Measurements from ENCODE around the gene MTA2.
"Not testable (repeated sequence)": the region's sequence is repeated elsewhere in the genome, so short reads cannot be mapped to it uniquely, and the experiment has no call there.

The MTA2 gene

GRCh38 chr11:62644220-62644619, 42.6 kb upstream of the MTA2 start:
- peaks cover 4 to 32% (median 26%) of the 10 kb centered on the region in 5 donors for H3K4me1 ChIP-seq (ENCODE audit: control insufficient read depth in 5 of 5, insufficient read depth in 5 of 5, low read length in 5 of 5)
- peaks cover 0 to 41% (median 30%) of the 10 kb centered on the region in 5 donors for H3K36me3 ChIP-seq (ENCODE audit: control insufficient read depth in 5 of 5, insufficient read depth in 5 of 5, low read length in 5 of 5)
- H3K9ac ChIP-seq (ENCODE audit: low read length in 5 of 5) = peak overlapping the region in 2 of 5 donors; percentile 21 to 25
- H3K4me3 ChIP-seq (ENCODE audit: low read depth in 1 of 5, low read length in 5 of 5) = no peak overlapping the region
- H3K27me3 ChIP-seq (ENCODE audit: control insufficient read depth in 5 of 5, insufficient read depth in 4 of 5, low read length in 5 of 5) = no peaks in the 10 kb centered on the region
- H3K9me3 ChIP-seq (ENCODE audit: control insufficient read depth in 5 of 5, low read length in 5 of 5) = no peaks in the 10 kb centered on the region
- H3K27ac ChIP-seq (ENCODE audit: low read depth, low read length) = peak overlapping the region; percentile 16

GRCh38 chr11:62632492-62632891, 30.8 kb upstream of the MTA2 start:
- Histone ChIP-seq H3K36me3 (ENCODE audit: control insufficient read depth in 5 of 5, insufficient read depth in 5 of 5, low read length in 5 of 5) (peaks cover 2 to 84% (median 80%) of the 10 kb centered on the region in 5 donors), H3K27me3 (ENCODE audit: control insufficient read depth in 5 of 5, insufficient read depth in 4 of 5, low read length in 5 of 5) (no peaks in the 10 kb centered on the region), H3K9ac (ENCODE audit: low read length in 5 of 5) (no peak overlapping the region), H3K9me3 (ENCODE audit: control insufficient read depth in 5 of 5, low read length in 5 of 5) (no peaks in the 10 kb centered on the region), H3K4me3 (ENCODE audit: low read depth in 1 of 5, low read length in 5 of 5) (no peak overlapping the region), H3K4me1 (ENCODE audit: control insufficient read depth in 5 of 5, insufficient read depth in 5 of 5, low read length in 5 of 5) (no peaks in the 10 kb centered on the region), H3K27ac (ENCODE audit: low read depth, low read length) (no peak overlapping the region)

- Histone ChIP-seq H3K9ac (ENCODE audit: low read length in 5 of 5) (no peak overlapping the region), H3K27me3 (ENCODE audit: control insufficient read depth in 5 of 5, insufficient read depth in 4 of 5, low read length in 5 of 5) (no peaks in the 10 kb centered on the region), H3K27ac (ENCODE audit: low read depth, low read length) (no peak overlapping the region), H3K9me3 (ENCODE audit: control insufficient read depth in 5 of 5, low read length in 5 of 5) (no peaks in the 10 kb centered on the region), H3K36me3 (ENCODE audit: control insufficient read depth in 5 of 5, insufficient read depth in 5 of 5, low read length in 5 of 5) (peaks cover 0 to 81% (median 73%) of the 10 kb centered on the region in 5 donors), H3K4me3 (ENCODE audit: low read depth in 1 of 5, low read length in 5 of 5) (no peak overlapping the region), H3K4me1 (ENCODE audit: control insufficient read depth in 5 of 5, insufficient read depth in 5 of 5, low read length in 5 of 5) (peaks cover 0 to 6% (median 2%) of the 10 kb centered on the region in 5 donors)
Observed at GRCh38 chr11:62627713-62628112, 26.0 kb upstream of the MTA2 start.

GRCh38 chr11:62622476-62623089, 20.9 kb upstream of the MTA2 start:
- Histone ChIP-seq H3K36me3 (ENCODE audit: control insufficient read depth in 5 of 5, insufficient read depth in 5 of 5, low read length in 5 of 5) (peaks cover 0 to 31% (median 27%) of the 10 kb centered on the region in 5 donors), H3K27me3 (ENCODE audit: control insufficient read depth in 5 of 5, insufficient read depth in 4 of 5, low read length in 5 of 5) (no peaks in the 10 kb centered on the region), H3K27ac (ENCODE audit: low read depth, low read length) (peak overlapping the region; percentile 95), H3K9ac (ENCODE audit: low read length in 5 of 5) (peak overlapping the region; percentile 35 to 84 (median 71)), H3K4me3 (ENCODE audit: low read depth in 1 of 5, low read length in 5 of 5) (peak overlapping the region; percentile 64 to 92 (median 86)), H3K9me3 (ENCODE audit: control insufficient read depth in 5 of 5, low read length in 5 of 5) (no peaks in the 10 kb centered on the region), H3K4me1 (ENCODE audit: control insufficient read depth in 5 of 5, insufficient read depth in 5 of 5, low read length in 5 of 5) (peaks cover 8 to 26% (median 23%) of the 10 kb centered on the region in 5 donors)

GRCh38 chr11:62621567-62622470, 20.2 kb upstream of the MTA2 start, which contains the start of gene B3GAT3:
Gene B3GAT3, minus strand, starts transcription at chr11:62621986. Its CDS starts 39 bp downstream, at chr11:62621947.
- H3K4me1 ChIP-seq (ENCODE audit: control insufficient read depth in 5 of 5, insufficient read depth in 5 of 5, low read length in 5 of 5) = peaks cover 8 to 26% (median 23%) of the 10 kb centered on the region in 5 donors
- no peaks in the 10 kb centered on the region for H3K27me3 ChIP-seq (ENCODE audit: control insufficient read depth in 5 of 5, insufficient read depth in 4 of 5, low read length in 5 of 5)
- no peaks in the 10 kb centered on the region for H3K9me3 ChIP-seq (ENCODE audit: control insufficient read depth in 5 of 5, low read length in 5 of 5)
- peak within 1 kb of the TSS; percentile 83 to 97 (median 87) for H3K9ac ChIP-seq (ENCODE audit: low read length in 5 of 5)
- peaks cover 0 to 30% (median 25%) of the 10 kb centered on the region in 5 donors for H3K36me3 ChIP-seq (ENCODE audit: control insufficient read depth in 5 of 5, insufficient read depth in 5 of 5, low read length in 5 of 5)
- peak within 1 kb of the TSS; percentile 95 for H3K27ac ChIP-seq (ENCODE audit: low read depth, low read length)
- H3K4me3 ChIP-seq (ENCODE audit: low read depth in 1 of 5, low read length in 5 of 5) = peak within 1 kb of the TSS; percentile 67 to 92 (median 90)

GRCh38 chr11:62621027-62621566, 19.4 kb upstream of the MTA2 start:
- Histone ChIP-seq H3K4me1 (ENCODE audit: control insufficient read depth in 5 of 5, insufficient read depth in 5 of 5, low read length in 5 of 5) (peaks cover 8 to 26% (median 23%) of the 10 kb centered on the region in 5 donors), H3K36me3 (ENCODE audit: control insufficient read depth in 5 of 5, insufficient read depth in 5 of 5, low read length in 5 of 5) (peaks cover 0 to 30% (median 25%) of the 10 kb centered on the region in 5 donors), H3K27ac (ENCODE audit: low read depth, low read length) (peak overlapping the region; percentile 95), H3K4me3 (ENCODE audit: low read depth in 1 of 5, low read length in 5 of 5) (peak overlapping the region; percentile 67 to 92 (median 90)), H3K27me3 (ENCODE audit: control insufficient read depth in 5 of 5, insufficient read depth in 4 of 5, low read length in 5 of 5) (no peaks in the 10 kb centered on the region), H3K9me3 (ENCODE audit: control insufficient read depth in 5 of 5, low read length in 5 of 5) (no peaks in the 10 kb centered on the region), H3K9ac (ENCODE audit: low read length in 5 of 5) (peak overlapping the region; percentile 83 to 97 (median 87))

- H3K9me3 ChIP-seq (ENCODE audit: control insufficient read depth in 5 of 5, low read length in 5 of 5); H3K27ac ChIP-seq (ENCODE audit: low read depth, low read length); H3K27me3 ChIP-seq (ENCODE audit: control insufficient read depth in 5 of 5, insufficient read depth in 4 of 5, low read length in 5 of 5); H3K4me3 ChIP-seq (ENCODE audit: low read depth in 1 of 5, low read length in 5 of 5); H3K9ac ChIP-seq (ENCODE audit: low read length in 5 of 5): not testable (repeated sequence)
- Histone ChIP-seq H3K4me1 (ENCODE audit: control insufficient read depth in 5 of 5, insufficient read depth in 5 of 5, low read length in 5 of 5) (peaks cover 5 to 30% (median 23%) of the 10 kb centered on the region in 5 donors), H3K36me3 (ENCODE audit: control insufficient read depth in 5 of 5, insufficient read depth in 5 of 5, low read length in 5 of 5) (peaks cover 0 to 29% (median 21%) of the 10 kb centered on the region in 5 donors)
Observed at GRCh38 chr11:62616957-62617356, 15.3 kb upstream of the MTA2 start.

- Histone ChIP-seq H3K27me3 (ENCODE audit: control insufficient read depth in 5 of 5, insufficient read depth in 4 of 5, low read length in 5 of 5) (no peaks in the 10 kb centered on the region), H3K36me3 (ENCODE audit: control insufficient read depth in 5 of 5, insufficient read depth in 5 of 5, low read length in 5 of 5) (peaks cover 0 to 32% (median 21%) of the 10 kb centered on the region in 5 donors), H3K9ac (ENCODE audit: low read length in 5 of 5) (no peak overlapping the region), H3K27ac (ENCODE audit: low read depth, low read length) (no peak overlapping the region), H3K4me3 (ENCODE audit: low read depth in 1 of 5, low read length in 5 of 5) (no peak overlapping the region), H3K4me1 (ENCODE audit: control insufficient read depth in 5 of 5, insufficient read depth in 5 of 5, low read length in 5 of 5) (peaks cover 5 to 35% (median 27%) of the 10 kb centered on the region in 5 donors), H3K9me3 (ENCODE audit: control insufficient read depth in 5 of 5, low read length in 5 of 5) (no peaks in the 10 kb centered on the region)
Observed at GRCh38 chr11:62615521-62615920, 13.9 kb upstream of the MTA2 start.

- H3K9ac ChIP-seq (ENCODE audit: low read length in 5 of 5) = peak overlapping the region in 1 of 5 donors; percentile 66
- no peak overlapping the region for H3K4me3 ChIP-seq (ENCODE audit: low read depth in 1 of 5, low read length in 5 of 5)
- no peaks in the 10 kb centered on the region for H3K9me3 ChIP-seq (ENCODE audit: control insufficient read depth in 5 of 5, low read length in 5 of 5)
- H3K36me3 ChIP-seq (ENCODE audit: control insufficient read depth in 5 of 5, insufficient read depth in 5 of 5, low read length in 5 of 5) = peaks cover 0 to 38% (median 31%) of the 10 kb centered on the region in 5 donors
- H3K4me1 ChIP-seq (ENCODE audit: control insufficient read depth in 5 of 5, insufficient read depth in 5 of 5, low read length in 5 of 5) = peaks cover 5 to 37% (median 27%) of the 10 kb centered on the region in 5 donors
- no peaks in the 10 kb centered on the region for H3K27me3 ChIP-seq (ENCODE audit: control insufficient read depth in 5 of 5, insufficient read depth in 4 of 5, low read length in 5 of 5)
- peak overlapping the region; percentile 93 for H3K27ac ChIP-seq (ENCODE audit: low read depth, low read length)
Observed at GRCh38 chr11:62614275-62614674, 12.6 kb upstream of the MTA2 start.
